Peyer's patch (tissue), 4 donors: ENCODE results near the gene ARMC8. TPM values are rescaled to one million over a fixed set of nuclear protein-coding genes. Genes with fewer than 3 reads are reported as not detected.

ENCODE experiments used
- DNase-seq, 3 donors: peaks; one replicate each; pipeline ENCODE4 v3.0.0-alpha.2; 2017 to 2019
- H3K27ac ChIP-seq, 4 donors: fragments of 200-600 bp; sonication (generic); one replicate each; pipeline ENCODE4 v1.5.1; 2016 to 2019
- H3K27me3 ChIP-seq, 2 donors: fragments of 200-600 bp; sonication (generic); one replicate each; pipeline ENCODE4 v1.5.1; 2019
- H3K36me3 ChIP-seq, 3 donors: fragments of 200-600 bp; sonication (generic); one replicate each; pipeline ENCODE4 v1.5.1; 2016 to 2019
- H3K4me1 ChIP-seq, 4 donors: fragments of 200-600 bp; sonication (generic); one replicate each; pipeline ENCODE4 v1.5.1; 2016 to 2019
- H3K4me3 ChIP-seq, 4 donors: fragments of 200-600 bp; sonication (generic); 1 replicate in 3 of 4; 2 replicates in 1 of 4; pipeline ENCODE4 v1.5.1; 2016 to 2019; ENCODE audit warnings: mild to moderate bottlenecking in 1 of 4
- H3K9me3 ChIP-seq, 4 donors: fragments of 200-600 bp; sonication (generic); one replicate each; pipeline ENCODE4 v1.5.1; 2016 to 2019; ENCODE audit warnings: mild to moderate bottlenecking in 1 of 4
- CTCF ChIP-seq, 6 experiments: fragments of 450-650 bp in 4 of 6; fragments of 200-600 bp in 2 of 6; sonication (generic) in 1 of 6; IDR thresholded peaks; one replicate each; pipeline ENCODE4 v1.5.1; 2017 to 2019; ENCODE audit warnings: antibody characterized with exemption in 6 of 6, mild to moderate bottlenecking in 3 of 6, moderate library complexity in 1 of 6
- POLR2A ChIP-seq, 2 donors: fragments of 450-650 bp; IDR thresholded peaks; one replicate each; pipeline ENCODE4 v1.5.1; 2017; ENCODE audit warnings: antibody characterized with exemption in 2 of 2, mild to moderate bottlenecking in 2 of 2, moderate library complexity in 2 of 2
- total RNA-seq, 4 donors: library from RNA; depleted of rRNA; stranded (reverse); fragments of >200 nt; gene quantifications; one replicate each; pipeline ENCODE4 v1.1.0, GENCODE V29; 2016

ARMC8 gene
- total RNA-seq, 4 donors from 2014 or later: 35.7 to 77.2 (median 56.3) TPM

GRCh38 chr3:138232705-138233364, 45.7 kb downstream of the ARMC8 start:
- no peak for DNase-seq
- H3K36me3 ChIP-seq: peaks cover 0 to 81% (median 0%) of the 10 kb centered on the region in 3 donors
- no peak for TF ChIP-seq POLR2A (IDR thresholded peaks at IDR 0.05)
- no peak for TF ChIP-seq CTCF (IDR thresholded peaks at IDR 0.05)
- no peak overlapping the region for H3K4me3 ChIP-seq
- no peaks in the 10 kb centered on the region for H3K4me1 ChIP-seq
- no peaks in the 10 kb centered on the region for H3K27me3 ChIP-seq
- no peak overlapping the region for H3K27ac ChIP-seq
- H3K9me3 ChIP-seq: no peaks in the 10 kb centered on the region

- DNase-seq: no peak
- Histone ChIP-seq H3K36me3 (peaks cover 0 to 75% (median 0%) of the 10 kb centered on the region in 3 donors), H3K4me3 (no peak overlapping the region), H3K27me3 (no peaks in the 10 kb centered on the region), H3K27ac (no peak overlapping the region), H3K9me3 (no peaks in the 10 kb centered on the region), H3K4me1 (no peaks in the 10 kb centered on the region)
- TF ChIP-seq POLR2A (IDR thresholded peaks at IDR 0.05) (no peak), CTCF (IDR thresholded peaks at IDR 0.05) (no peak)
These were observed 47.5 kb downstream of the ARMC8 start for GRCh38 chr3:138234401-138235179.

- peaks cover 0 to 75% (median 0%) of the 10 kb centered on the region in 3 donors for H3K36me3 ChIP-seq
- TF ChIP-seq POLR2A (IDR thresholded peaks at IDR 0.05): no peak
These were observed 51.6 kb downstream of the ARMC8 start for GRCh38 chr3:138238711-138239110.

GRCh38 chr3:138241061-138241460, 54.0 kb downstream of the ARMC8 start:
- Histone ChIP-seq H3K9me3 (no peaks in the 10 kb centered on the region), H3K27me3 (no peaks in the 10 kb centered on the region), H3K4me1 (no peaks in the 10 kb centered on the region), H3K27ac (no peak overlapping the region), H3K4me3 (no peak overlapping the region), H3K36me3 (peaks cover 0 to 80% (median 0%) of the 10 kb centered on the region in 3 donors)
- no peak for DNase-seq
- TF ChIP-seq CTCF (IDR thresholded peaks at IDR 0.05) (no peak), POLR2A (IDR thresholded peaks at IDR 0.05) (no peak)

More at GRCh38 chr3:138238711-138239110, 51.6 kb downstream of the ARMC8 start:
- no peaks in the 10 kb centered on the region for H3K27me3 ChIP-seq
- H3K4me1 ChIP-seq: no peaks in the 10 kb centered on the region
- no peaks in the 10 kb centered on the region for H3K9me3 ChIP-seq
- H3K27ac ChIP-seq: no peak overlapping the region
- DNase-seq: no peak
- no peak overlapping the region for H3K4me3 ChIP-seq

GRCh38 chr3:138241676-138242075, 54.6 kb downstream of the ARMC8 start:
- H3K27me3 ChIP-seq: no peaks in the 10 kb centered on the region
- no peak overlapping the region for H3K4me3 ChIP-seq
- no peak overlapping the region for H3K27ac ChIP-seq
- no peak for DNase-seq
- no peaks in the 10 kb centered on the region for H3K9me3 ChIP-seq
- H3K4me1 ChIP-seq: no peaks in the 10 kb centered on the region
- peaks cover 0 to 73% (median 0%) of the 10 kb centered on the region in 3 donors for H3K36me3 ChIP-seq
- TF ChIP-seq CTCF (IDR thresholded peaks at IDR 0.05) (no peak), POLR2A (IDR thresholded peaks at IDR 0.05) (no peak)

- H3K36me3 ChIP-seq: peaks cover 0 to 65% (median 0%) of the 10 kb centered on the region in 3 donors
- TF ChIP-seq CTCF (IDR thresholded peaks at IDR 0.05): no peak
- TF ChIP-seq POLR2A (IDR thresholded peaks at IDR 0.05): no peak
- H3K27ac ChIP-seq: no peak overlapping the region
- H3K9me3 ChIP-seq: no peaks in the 10 kb centered on the region
- H3K4me1 ChIP-seq: no peaks in the 10 kb centered on the region
- DNase-seq: no peak
- H3K4me3 ChIP-seq: no peak overlapping the region
- H3K27me3 ChIP-seq: no peaks in the 10 kb centered on the region
These were observed 55.4 kb downstream of the ARMC8 start for GRCh38 chr3:138242466-138242865.
